NCI-H2227 (cell line): ENCODE results near the gene ARMC5.

Experiments
- DNase-seq: peaks from one replicate; lab custom pipeline; 2025; ENCODE audit not compliant: unreplicated experiment; lab: John Stamatoyannopoulos, UW

ARMC5 gene

DNA sequence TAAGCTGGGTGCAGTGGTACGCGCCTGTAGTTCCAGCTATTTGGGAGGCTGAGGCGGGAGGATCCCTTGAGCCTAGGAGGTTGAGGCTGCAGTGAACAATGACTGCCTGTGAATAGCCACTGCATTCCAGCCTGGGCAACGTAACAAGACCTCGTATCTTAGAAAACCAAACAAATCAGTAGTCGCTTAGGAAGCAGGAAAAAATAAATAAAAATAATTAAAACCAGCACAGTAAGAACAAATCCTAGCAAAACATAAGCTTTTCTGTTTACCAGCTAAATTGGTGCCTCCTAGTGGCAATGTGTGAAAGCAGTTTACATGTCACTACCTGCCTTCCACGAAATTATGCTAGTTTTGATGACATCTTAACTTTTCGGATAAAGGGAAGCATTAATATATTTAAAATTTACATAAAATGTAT is 1.3 kb downstream of the ARMC5 start:
- DNase-seq: peak; percentile 48

DNA sequence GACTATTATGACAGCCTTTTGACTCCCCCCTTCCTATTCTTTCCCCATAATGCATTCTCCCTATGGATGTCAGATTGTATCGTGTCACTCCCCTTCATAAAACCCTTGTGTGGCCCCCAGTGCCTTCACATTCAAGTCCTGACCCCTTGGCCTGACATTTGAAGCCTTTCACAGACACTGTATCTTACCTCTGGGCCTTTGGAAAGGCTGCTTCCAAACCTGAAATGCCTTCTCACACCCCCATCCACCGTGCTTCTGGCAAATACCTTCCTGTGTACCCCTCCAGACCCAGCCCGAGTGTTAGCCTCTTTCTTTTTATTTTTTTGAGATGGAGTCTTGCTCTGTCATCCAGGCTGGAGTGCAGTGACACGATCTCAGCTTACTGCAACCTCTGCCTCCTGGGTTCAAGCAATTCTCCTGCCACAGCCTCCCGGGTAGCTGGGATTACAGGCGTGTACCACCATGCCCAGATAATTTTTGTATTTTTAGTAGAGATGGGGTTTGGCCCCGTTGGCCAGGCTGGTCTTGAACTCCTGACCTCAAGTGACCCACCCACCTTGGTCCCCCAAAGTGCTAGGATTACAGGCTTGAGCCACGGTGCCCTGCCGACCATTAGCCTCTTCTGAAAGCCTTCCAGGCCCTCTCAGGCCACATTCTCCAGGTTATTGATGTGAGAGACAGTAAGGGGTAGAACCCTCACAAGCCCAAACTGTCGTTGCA is 2.1 kb downstream of the ARMC5 start:
- DNase-seq: no peak

DNA sequence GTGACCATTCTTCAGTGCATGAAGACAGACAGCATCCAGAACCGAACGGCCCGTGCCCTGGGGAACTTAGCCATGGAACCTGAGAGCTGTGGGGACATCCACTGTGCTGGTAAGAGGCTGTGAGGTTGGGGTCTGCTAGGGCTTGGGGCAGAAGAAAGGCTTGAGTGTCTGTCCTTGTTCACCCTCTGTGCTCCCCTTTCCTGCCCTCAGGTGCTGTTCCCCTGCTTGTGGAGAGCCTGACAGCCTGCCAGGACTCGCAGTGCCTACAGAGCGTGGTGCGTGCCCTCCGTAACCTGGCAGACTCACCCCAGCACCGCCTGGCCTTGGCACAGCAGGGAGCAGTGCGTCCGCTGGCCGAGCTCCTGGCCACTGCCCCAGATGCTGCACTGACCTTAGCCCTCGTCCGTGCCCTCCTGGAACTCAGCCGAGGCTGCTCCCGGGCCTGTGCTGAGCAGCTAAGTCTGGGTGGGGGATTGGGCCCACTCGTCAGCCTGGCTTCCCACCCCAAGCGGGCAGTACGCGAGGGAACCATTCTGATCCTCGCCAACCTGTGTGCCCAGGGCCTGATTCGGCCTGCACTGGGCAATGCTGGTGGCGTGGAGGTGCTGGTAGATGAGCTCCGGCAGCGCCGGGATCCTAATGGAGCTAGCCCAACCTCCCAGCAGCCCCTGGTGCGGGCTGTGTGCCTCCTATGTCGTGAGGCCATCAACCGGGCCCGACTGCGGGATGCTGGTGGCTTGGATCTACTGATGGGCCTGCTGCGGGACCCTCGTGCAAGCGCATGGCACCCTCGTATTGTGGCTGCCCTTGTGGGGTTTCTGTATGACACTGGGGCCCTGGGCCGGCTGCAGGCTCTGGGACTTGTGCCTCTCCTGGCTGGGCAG is 2.9 kb downstream of the ARMC5 start:
- no peak for DNase-seq

DNA sequence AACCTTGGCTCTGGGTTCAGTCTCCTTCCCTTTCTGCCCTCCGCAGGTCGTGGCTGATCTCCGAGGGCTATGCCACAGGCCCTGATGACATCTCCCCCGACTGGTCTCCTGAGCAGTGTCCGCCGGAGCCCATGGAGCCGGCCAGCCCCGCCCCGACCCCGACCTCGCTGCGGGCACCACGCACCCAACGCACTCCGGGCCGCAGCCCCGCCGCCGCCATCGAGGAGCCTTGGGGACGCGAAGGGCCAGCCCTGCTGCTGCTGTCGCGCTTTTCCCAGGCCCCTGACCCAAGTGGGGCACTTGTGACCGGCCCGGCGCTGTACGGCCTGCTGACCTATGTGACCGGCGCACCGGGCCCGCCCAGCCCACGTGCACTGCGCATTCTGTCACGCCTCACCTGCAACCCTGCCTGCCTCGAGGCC is 5.1 kb downstream of the ARMC5 start:
- DNase-seq: no peak

DNA sequence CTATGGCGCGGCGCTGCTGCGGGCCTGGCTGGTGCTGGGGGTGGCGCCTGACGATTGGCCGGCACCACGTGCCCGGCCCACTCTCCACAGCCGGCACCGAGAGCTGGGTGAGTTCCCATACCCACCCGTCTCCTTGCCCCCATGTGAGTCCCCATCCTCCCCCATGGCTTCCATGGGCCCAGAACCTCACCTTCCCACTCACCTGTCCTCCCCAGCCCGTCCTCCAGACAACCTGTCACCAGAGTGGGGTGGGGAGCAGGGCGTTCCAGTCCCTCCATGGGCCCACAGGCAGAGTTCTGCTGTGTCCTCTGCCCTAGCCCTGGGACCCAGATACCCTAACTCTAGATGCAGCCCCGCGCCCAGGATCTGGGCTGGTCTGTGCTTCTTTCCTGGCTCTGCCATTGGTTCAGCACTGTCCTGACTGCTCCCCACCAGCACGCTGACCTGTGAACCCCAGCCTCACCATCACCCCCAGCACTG is 5.5 kb downstream of the ARMC5 start:
- DNase-seq: no peak

DNA sequence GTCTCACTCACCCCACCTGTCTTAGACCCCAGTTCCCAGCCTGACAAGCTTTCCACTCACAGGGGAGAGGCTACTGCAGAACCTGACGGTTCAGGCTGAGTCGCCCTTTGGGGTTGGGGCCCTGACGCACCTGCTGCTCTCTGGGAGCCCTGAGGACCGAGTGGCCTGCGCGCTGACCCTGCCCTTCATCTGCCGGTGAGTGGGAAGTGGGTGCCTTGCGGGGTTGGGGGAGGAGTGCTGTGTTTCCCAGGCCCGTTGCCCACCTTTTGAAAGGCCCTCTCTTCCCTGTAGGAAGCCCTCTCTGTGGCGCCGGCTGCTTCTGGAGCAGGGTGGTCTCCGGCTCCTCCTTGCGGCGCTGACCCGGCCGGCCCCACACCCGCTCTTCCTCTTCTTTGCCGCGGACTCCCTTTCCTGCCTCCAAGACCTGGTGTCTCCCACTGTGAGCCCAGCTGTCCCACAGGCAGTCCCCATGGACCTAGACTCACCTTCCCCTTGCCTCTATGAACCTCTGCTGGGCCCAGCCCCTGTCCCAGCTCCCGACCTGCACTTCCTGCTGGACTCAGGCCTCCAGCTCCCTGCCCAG is 6.6 kb downstream of the ARMC5 start:
- no peak for DNase-seq

DNA sequence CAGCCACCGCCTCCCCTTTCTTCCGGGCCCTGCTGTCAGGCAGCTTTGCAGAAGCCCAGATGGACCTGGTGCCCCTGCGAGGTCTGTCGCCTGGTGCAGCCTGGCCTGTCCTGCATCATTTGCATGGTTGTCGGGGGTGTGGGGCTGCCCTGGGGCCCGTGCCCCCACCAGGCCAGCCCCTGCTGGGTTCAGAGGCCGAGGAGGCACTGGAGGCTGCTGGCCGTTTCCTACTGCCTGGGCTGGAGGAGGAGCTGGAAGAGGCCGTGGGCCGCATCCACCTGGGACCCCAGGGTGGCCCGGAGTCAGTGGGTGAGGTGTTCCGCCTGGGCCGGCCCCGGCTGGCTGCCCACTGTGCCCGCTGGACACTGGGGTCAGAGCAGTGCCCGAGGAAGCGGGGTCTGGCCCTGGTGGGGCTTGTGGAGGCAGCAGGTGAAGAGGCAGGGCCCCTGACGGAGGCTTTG is 7.1 kb downstream of the ARMC5 start:
- DNase-seq: no peak

DNA sequence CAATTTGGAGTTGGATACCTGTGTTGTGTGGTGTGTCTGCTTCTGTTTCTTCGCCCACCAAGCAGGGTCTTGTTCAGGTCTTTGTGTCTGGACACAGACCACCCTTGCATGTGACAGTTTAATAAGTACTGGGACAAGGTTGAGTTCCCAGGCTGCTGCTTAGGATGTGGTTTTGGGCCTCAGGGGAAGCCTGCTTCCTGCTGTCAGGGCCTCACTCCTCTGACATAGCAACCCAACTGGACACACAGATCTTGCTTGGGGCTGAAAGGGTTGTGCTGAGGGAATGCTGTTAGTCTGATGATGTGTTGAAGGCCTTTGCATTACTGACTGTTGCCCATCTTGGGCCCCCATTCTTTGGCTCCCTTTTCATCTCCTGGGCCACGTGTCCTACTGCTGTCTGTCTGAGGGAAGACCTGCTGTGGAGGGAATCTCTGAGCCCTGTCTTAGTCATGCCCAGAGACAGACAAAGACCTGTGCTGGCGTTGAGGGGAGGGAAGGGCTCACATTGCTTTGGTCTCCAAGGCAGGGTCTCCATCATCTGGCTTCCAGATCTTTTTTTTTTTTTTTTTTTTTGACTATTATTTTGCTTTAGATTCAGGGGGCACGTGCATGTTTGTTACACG is 8.0 kb downstream of the ARMC5 start:
- DNase-seq: no peak

DNA sequence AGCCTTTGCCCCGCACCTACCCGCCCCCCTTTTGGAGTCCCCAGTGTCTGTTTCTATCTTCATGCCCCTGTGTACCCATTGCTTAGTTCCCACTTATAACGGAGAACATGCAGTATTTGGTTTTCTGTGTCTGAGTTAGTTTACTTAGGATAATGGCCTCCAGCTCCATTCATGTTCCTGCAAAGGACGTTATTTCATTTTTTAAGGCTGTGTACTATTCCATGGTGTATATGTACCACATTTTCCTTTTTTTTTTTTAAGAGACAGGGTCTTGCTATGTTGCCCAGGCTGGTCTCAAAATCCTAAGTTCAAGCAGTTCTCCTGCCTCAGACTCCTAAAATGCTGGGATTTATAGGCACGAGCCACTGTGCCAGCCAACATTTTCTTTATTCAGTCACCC is 8.6 kb downstream of the ARMC5 start:
- no peak for DNase-seq

DNA sequence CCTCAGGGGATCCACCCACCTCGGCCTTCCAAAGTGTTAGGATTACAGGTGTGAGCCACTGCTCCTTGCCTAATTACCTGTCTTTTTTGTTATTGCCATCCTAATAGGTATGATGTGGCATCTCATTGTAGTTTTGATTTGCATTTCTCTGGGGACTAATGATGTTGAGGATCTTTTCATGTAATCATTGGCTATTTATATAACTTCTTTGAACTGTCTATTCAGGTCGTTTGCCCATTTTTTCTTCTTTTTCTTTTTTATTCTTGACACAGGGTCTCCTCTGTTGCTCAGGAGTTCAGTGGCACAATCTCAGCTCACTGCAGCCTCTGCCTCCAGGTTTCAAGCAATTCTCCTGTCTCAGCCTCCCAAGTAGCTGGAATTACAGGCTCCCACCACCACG is 11.3 kb downstream of the ARMC5 start:
- DNase-seq: no peak

DNA sequence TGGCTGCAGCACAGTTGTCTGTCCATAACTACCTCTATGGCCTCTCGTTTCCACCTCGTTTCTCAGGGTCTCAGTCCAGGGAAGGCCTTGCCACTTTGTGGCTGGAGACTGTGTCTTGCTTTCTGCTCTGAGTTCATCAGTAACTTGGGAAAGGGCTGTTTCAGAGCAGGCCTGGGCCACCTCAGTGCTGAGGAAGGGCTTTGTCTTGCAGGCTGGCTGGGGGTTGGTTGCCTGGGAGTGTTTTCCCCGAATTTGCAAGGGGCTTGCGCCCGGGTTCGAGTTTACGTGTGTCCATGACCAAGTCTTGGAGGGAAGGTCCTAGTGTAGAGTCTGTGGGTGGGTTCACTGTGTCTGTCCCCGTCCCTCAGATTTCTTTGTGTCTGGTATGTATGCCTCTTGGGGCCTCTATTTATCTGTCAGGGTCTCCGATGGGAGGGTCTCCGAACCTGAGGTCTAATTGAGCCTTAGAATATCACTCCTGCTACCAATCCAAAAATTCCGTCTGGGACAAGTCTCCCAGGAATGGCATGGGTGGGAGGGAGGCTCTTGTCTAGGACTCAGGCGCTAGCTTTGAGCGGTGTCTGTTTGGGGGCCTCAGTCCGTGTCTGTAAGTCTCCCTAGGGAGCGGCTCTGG is 12.1 kb downstream of the ARMC5 start:
- no peak for DNase-seq

DNA sequence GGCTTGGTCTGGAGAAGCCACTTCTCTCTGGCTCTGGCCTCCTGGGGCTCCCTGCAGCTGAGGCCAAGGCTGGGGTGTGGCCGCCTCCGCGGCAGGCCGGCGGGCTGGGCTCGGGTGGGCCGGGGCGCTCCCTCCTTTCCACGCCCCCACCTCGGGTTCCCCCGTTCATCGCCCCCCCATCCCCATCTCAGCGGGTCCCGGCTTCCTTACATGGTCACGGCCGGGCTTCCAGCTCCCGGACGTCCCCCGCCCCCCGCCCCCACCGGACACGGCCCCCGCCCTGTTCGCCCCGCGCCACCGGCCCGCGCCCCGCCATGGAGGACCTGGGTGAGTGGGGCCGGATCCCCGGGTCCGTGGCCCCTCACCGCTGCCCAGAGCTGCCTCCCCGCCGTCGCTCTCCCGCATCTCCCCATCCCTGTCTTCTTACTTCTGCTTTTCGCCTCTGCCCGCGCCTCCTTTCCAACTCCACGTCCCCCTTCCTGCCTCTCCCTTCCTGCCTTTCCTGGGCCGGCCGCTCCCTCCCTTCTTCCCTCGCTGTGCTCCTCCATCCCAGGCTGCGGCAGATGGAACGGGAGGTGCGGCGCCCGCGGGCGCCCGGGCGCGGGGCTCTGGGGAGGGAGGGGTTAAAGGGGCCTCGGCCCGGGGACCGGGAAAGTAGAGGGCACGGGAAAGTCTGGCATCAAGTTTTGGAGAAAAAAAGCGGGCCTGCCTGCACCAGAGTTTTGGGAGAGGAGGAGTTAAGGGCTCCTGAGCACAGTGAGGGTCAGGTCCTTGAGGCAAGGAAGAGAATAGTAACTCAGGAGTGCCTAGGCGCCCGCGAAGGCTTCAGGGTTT is 12.8 kb downstream of the ARMC5 start, which contains the start of gene TGFB1I1:
Gene TGFB1I1, plus strand, starts transcription at position 278 of the 834 bp plus-strand sequence. Its CDS starts 37 bp downstream, at position 315.
- peak; percentile 64 for DNase-seq

DNA sequence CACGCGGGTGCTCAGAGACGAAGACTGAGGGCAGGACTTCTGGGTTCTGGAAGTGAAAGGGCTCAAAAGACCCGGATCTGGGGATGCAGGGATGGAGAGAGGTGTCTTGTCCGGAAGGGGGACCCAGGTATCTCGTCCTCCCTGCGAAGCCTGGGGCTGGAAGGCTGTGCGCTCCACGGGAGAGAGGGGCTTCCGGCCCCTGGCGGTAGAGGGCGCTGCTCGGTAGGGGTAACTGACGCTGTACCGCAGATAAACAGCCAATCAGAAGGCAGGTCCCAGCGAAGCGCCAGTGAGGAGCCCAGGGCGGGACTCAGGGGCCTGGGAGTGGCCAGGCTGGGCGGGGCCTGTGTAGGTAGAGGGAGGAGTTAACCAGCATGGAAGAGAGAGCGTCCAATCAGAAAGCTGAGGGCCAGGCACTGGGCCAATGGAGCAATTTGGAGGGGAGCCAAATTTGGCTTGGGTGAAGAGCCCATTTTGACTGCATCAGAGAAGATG is 13.5 kb downstream of the ARMC5 start:
- peak; percentile 76 for DNase-seq

DNA sequence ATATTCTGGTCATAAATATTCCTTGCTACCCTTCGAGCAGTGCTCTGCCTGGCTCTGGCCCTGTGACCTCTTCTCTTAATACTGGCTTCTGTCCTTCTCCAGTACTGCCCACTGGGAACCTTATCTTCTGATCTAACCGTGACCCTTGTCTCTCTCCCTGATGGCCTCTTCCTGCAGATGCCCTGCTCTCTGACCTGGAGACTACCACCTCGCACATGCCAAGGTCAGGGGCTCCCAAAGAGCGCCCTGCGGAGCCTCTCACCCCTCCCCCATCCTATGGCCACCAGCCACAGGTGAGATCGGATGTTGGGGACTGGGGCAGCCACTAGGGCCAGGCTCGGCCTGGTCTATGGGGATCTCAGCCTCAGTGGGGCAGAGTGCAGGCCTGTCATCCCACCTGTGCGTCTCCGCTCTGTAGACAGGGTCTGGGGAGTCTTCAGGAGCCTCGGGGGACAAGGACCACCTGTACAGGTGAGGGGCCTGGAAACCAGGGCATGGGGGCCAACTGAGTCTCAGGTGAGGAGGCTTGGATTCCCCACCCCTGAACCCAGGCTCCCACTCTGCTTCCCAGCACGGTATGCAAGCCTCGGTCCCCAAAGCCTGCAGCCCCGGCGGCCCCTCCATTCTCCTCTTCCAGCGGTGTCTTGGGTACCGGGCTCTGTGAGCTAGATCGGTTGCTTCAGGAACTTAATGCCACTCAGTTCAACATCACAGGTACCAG is 14.1 kb downstream of the ARMC5 start:
- no peak for DNase-seq

DNA sequence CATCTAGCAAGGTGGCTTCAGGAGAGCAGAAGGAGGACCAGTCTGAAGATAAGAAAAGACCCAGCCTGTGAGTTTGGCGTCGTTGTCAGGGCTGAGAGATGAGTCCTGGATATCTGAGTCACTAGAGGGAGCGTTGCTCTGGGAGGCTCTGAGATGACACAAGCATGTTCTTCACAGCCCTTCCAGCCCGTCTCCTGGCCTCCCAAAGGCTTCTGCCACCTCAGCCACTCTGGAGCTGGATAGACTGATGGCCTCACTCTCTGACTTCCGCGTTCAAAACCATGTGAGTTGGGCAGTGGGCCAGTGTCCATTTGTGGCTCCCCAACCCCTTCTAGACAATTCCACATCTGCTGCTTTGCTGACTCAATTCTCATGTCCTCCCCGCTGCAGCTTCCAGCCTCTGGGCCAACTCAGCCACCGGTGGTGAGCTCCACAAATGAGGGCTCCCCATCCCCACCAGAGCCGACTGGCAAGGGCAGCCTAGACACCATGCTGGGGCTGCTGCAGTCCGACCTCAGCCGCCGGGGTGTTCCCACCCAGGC is 14.9 kb downstream of the ARMC5 start:
- no peak for DNase-seq

DNA sequence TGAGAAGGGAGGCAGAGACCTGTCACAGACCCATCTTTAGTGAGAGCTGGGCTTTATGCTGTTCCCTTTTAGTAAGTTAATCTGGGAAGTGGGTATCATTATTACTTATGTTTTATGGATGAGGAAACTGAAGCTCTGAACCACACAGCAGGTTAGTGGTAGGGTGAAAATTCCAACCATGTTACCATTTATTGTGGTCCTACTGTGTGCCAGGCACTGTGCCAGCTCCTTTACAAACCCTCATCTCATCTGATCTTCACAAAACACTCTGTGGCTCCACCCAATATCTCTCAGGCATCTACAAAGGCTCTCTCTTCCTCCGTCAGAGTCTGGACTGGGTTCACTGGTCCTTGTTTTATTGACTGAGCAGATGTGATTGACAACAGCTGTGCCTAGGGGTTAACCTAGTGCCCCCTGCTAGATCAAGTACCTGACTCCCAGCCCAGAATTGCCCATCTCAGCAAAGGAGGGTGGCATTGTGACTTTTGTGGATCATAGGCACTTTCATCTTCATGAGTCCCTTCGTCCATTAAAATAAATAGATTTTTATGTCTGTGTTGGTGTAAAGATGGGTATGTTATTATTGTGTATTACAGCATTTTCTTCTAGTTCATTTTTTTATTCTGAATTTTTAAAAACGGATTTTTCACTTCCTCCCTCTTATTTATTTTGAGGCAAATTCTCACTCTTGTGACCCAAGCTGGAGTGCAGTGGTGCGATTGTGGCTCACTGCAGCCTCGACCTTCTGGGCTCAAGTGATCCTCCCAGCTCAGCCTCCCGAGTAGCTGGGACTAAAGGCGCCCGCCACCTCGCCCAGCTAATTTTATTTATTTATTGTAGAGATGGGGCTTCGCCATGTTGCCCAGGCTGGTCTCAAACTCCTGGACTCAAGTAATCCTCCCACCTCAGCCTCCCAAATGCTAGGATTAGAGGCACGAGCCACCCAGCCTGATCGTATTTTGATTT is 15.8 kb downstream of the ARMC5 start:
- DNase-seq: no peak

DNA sequence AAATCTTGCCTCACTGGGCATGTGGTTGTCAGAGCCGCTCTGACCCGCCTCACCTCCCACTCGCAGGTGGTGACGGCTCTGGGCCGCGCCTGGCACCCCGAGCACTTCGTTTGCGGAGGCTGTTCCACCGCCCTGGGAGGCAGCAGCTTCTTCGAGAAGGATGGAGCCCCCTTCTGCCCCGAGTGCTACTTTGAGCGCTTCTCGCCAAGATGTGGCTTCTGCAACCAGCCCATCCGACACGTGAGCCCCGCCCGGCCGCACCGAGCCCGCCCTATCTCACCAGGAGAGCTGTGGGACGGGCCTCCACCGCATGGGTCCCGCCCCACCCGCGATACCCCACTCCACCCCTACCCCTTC is 16.6 kb downstream of the ARMC5 start:
- no peak for DNase-seq
